WTC11 (cell line): ENCODE results near the gene FAM20C. TPM values are rescaled to one million over a fixed set of nuclear protein-coding genes. Genes with fewer than 3 reads are reported as not detected.
"Not testable (repeated sequence)": the region's sequence is repeated elsewhere in the genome, so short reads cannot be mapped to it uniquely, and the experiment has no call there.

Source experiments
- ATAC-seq: fragments of 200-7000 bp; cut with Tn5 transposase; 2 replicates; pipeline ENCODE4 v1.10.0; 2021; ENCODE audit warnings: mild to moderate bottlenecking, moderate library complexity
- CTCF ChIA-PET: fragments of 300-600 bp; sonication (Branson Sonifier 250); formaldehyde crosslinking; loops from one replicate; lab custom pipeline; 2021; ENCODE audit warnings: antibody characterized with exemption; lab: Charles Lee
- POLR2A ChIA-PET: fragments of 350-600 bp; sonication (Branson Sonifier 250); formaldehyde crosslinking; loops from one replicate; lab custom pipeline; 2021; ENCODE audit warnings: antibody characterized with exemption; lab: Charles Lee
- DNase-seq: peaks from one replicate; pipeline ENCODE4 v3.0.0; 2021; ENCODE audit warnings: low spot score
- H3K27ac Mint-ChIP-seq: 2 replicates; pipeline ENCODE4 v1.8.0; 2021; ENCODE audit warnings: mixed read lengths
- H3K27me3 Mint-ChIP-seq: 2 replicates; pipeline ENCODE4 v1.8.0; 2021; ENCODE audit warnings: low read depth, mild to moderate bottlenecking, moderate library complexity, mixed read lengths
- H3K36me3 Mint-ChIP-seq: 2 replicates; pipeline ENCODE4 v1.8.0; 2021; ENCODE audit warnings: mixed read lengths
- H3K4me1 Mint-ChIP-seq: 2 replicates; pipeline ENCODE4 v1.8.0; 2022; ENCODE audit warnings: mixed read lengths
- H3K4me3 Mint-ChIP-seq: 2 replicates; pipeline ENCODE4 v1.8.0; 2021; ENCODE audit warnings: mild to moderate bottlenecking, moderate library complexity, mixed read lengths
- H3K9me3 Mint-ChIP-seq: 2 replicates; pipeline ENCODE4 v1.8.0; 2021; ENCODE audit warnings: mixed read lengths
- CDX4 ChIP-seq: fragments of 250-450 bp; sonication (Bioruptor Pico); IDR thresholded peaks from 2 replicates; pipeline ENCODE4 v1.9.0; 2021; ENCODE audit warnings: moderate library complexity, mild to moderate bottlenecking, inconsistent platforms, borderline replicate concordance
- E2F5 ChIP-seq: sonication (generic); formaldehyde crosslinking; IDR thresholded peaks from 2 replicates; pipeline ENCODE4 v1.8.1; 2022; ENCODE audit warnings: mild to moderate bottlenecking, moderate library complexity, missing genetic modification reagents
- ELF4 ChIP-seq: sonication (generic); formaldehyde crosslinking; IDR thresholded peaks from 2 replicates; pipeline ENCODE4 v1.8.1; 2022; ENCODE audit warnings: low read depth, mild to moderate bottlenecking, moderate library complexity, missing genetic modification reagents
- GTF2I ChIP-seq: fragments of 250-450 bp; sonication (Bioruptor Pico); conservative IDR thresholded peaks from 2 replicates; pipeline ENCODE4 v1.4.0; 2021; ENCODE audit warnings: mild to moderate bottlenecking
- IRF1 ChIP-seq: sonication (generic); formaldehyde crosslinking; IDR thresholded peaks from 2 replicates; pipeline ENCODE4 v1.8.0; 2023; ENCODE audit warnings: missing genetic modification reagents
- NR2C2 ChIP-seq: sonication (generic); formaldehyde crosslinking; IDR thresholded peaks from 2 replicates; pipeline ENCODE4 v1.8.0; 2022; ENCODE audit warnings: mild to moderate bottlenecking, missing genetic modification reagents
- STAT6 ChIP-seq: sonication (generic); formaldehyde crosslinking; conservative IDR thresholded peaks from 2 replicates; pipeline ENCODE4 v1.8.1; 2023; ENCODE audit warnings: mild to moderate bottlenecking, low read depth, missing genetic modification reagents, moderate library complexity
- TEAD4 ChIP-seq: sonication (generic); formaldehyde crosslinking; IDR thresholded peaks from 2 replicates; pipeline ENCODE4 v1.8.0; 2022; ENCODE audit warnings: mild to moderate bottlenecking, missing genetic modification reagents
- USF2 ChIP-seq: sonication (generic); formaldehyde crosslinking; IDR thresholded peaks from 2 replicates; pipeline ENCODE4 v1.8.1; 2023; ENCODE audit warnings: mild to moderate bottlenecking, missing genetic modification reagents, moderate library complexity
- ZMAT4 ChIP-seq: fragments of 250-450 bp; sonication (Bioruptor Pico); IDR thresholded peaks from 2 replicates; pipeline ENCODE4 v1.9.0; 2021; ENCODE audit warnings: mild to moderate bottlenecking
- ZNF396 ChIP-seq: fragments of 250-450 bp; sonication (Bioruptor Pico); IDR thresholded peaks from 2 replicates; pipeline ENCODE4 v1.8.0; 2021; ENCODE audit warnings: mild to moderate bottlenecking, moderate library complexity, borderline replicate concordance
- ZNF512 ChIP-seq: sonication (generic); formaldehyde crosslinking; IDR thresholded peaks from 2 replicates; pipeline ENCODE4 v1.8.1; 2022; ENCODE audit warnings: missing genetic modification reagents, borderline replicate concordance
- ZNF532 ChIP-seq: fragments of 250-450 bp; sonication (Bioruptor Pico); IDR thresholded peaks from 2 replicates; pipeline ENCODE4 v1.9.0; 2021; ENCODE audit warnings: mild to moderate bottlenecking, borderline replicate concordance
- total RNA-seq: library from RNA; stranded (reverse); gene quantifications from 3 replicates; pipeline ENCODE4 v1.2.3, GENCODE V29; 2021

Gene FAM20C
- total RNA-seq, 1 experiment from 2014 or later: 64.9 TPM

- no peaks in the 10 kb centered on the region for H3K36me3 Mint-ChIP-seq
- no peaks in the 10 kb centered on the region for H3K9me3 Mint-ChIP-seq
- ATAC-seq (no peak), DNase-seq (no peak)
- no peaks in the 10 kb centered on the region for H3K4me1 Mint-ChIP-seq
- POLR2A ChIA-PET: no interaction called here
- TF ChIP-seq GTF2I (CRISPR knock-in tag): no peak
- peaks cover 21% of the 10 kb centered on the region for H3K27me3 Mint-ChIP-seq
- no peak overlapping the region for H3K4me3 Mint-ChIP-seq
- CTCF ChIA-PET: interaction anchor here (0.6 kb wide), 1 partner anchor 49 kb away, joined by 3 read pairs; no protein-coding TSS in a partner anchor
- H3K27ac Mint-ChIP-seq: no peak overlapping the region
Measured at GRCh38 chr7:296373-296945, 104.1 kb downstream of the FAM20C start.

- H3K4me3 Mint-ChIP-seq, H3K9me3 Mint-ChIP-seq, H3K36me3 Mint-ChIP-seq, H3K4me1 Mint-ChIP-seq, DNase-seq, POLR2A ChIA-PET, ATAC-seq, H3K27ac Mint-ChIP-seq: not testable (repeated sequence)
- CTCF ChIA-PET: interaction anchor here (0.5 kb wide), 1 partner anchor 36 kb away, joined by 5 read pairs; no protein-coding TSS in a partner anchor
- peaks cover 14% of the 10 kb centered on the region for H3K27me3 Mint-ChIP-seq
Measured at GRCh38 chr7:297141-297540, 104.8 kb downstream of the FAM20C start.

- Mint-ChIP-seq H3K27ac (no peak overlapping the region), H3K9me3 (no peaks in the 10 kb centered on the region), H3K36me3 (no peaks in the 10 kb centered on the region), H3K4me3 (no peak overlapping the region), H3K27me3 (peaks cover 8% of the 10 kb centered on the region), H3K4me1 (no peaks in the 10 kb centered on the region)
- ATAC-seq: no peak
- ChIA-PET CTCF (interaction anchor here (0.5 to 1.0 kb wide), 2 partner anchors 24 to 35 kb away, joined by 4 to 5 read pairs; no protein-coding TSS in a partner anchor), POLR2A (no interaction called here)
- DNase-seq: no peak
- no peak for TF ChIP-seq STAT6
- no peak for TF ChIP-seq E2F5 (CRISPR knock-in tag)
Measured at GRCh38 chr7:297611-298374, 105.4 kb downstream of the FAM20C start.

- Mint-ChIP-seq H3K27ac (no peak overlapping the region), H3K4me3 (no peak overlapping the region), H3K9me3 (no peaks in the 10 kb centered on the region), H3K27me3 (peaks cover 2% of the 10 kb centered on the region), H3K36me3 (no peaks in the 10 kb centered on the region), H3K4me1 (no peaks in the 10 kb centered on the region)
- ATAC-seq (no peak), DNase-seq (no peak)
- ChIA-PET POLR2A (no interaction called here), CTCF (interaction anchor here (1.0 kb wide), 1 partner anchor 23 kb away, joined by 4 read pairs; no protein-coding TSS in a partner anchor)
- no peak for TF ChIP-seq NR2C2
- TF ChIP-seq ELF4 (CRISPR knock-in tag): no peak
- no peak for TF ChIP-seq TEAD4 (CRISPR knock-in tag)
- no peak for TF ChIP-seq ZNF396
- TF ChIP-seq CDX4: no peak
- no peak for TF ChIP-seq USF2 (CRISPR knock-in tag)
- TF ChIP-seq IRF1 (CRISPR knock-in tag): no peak
- TF ChIP-seq ZNF512: no peak
- TF ChIP-seq ZNF532 (CRISPR knock-in tag): no peak
- no peak for TF ChIP-seq ZMAT4
Measured at GRCh38 chr7:298375-298702, 106.0 kb downstream of the FAM20C start.
